ENCODE measurements around the gene ZSWIM2. TPM values are rescaled to one million over a fixed set of nuclear protein-coding genes. Genes with fewer than 3 reads are reported as not detected.
A peak's percentile ranks its signal among the peaks of the same experiment; 100 is the strongest.

ZSWIM2 gene
- total RNA-seq, 4 donors from 2014 or later, result not detected

DNA sequence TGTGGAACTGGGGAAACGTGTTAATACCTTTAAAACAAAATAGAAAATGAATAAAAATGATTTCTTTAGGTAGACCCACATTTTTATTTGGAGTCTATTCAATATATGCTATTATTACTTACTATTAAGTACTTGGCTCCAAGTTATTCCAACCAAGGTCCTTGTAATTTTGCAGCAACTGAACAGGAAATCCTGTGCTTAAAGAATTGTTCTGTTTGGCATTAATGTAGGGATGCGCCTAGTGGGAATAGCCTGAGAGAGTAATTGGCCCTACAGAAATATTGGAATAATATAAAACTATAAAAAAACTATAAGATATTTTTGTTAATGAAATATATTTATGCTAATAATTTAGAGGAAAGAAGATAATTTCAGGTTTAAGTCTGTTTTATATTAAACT, 22.9 kb upstream of the ZSWIM2 start:
- no peak for DNase-seq
- 67 to 68% methylated on average over 2 of the region's 2 CpGs for WGBS, 2 donors
- no peak overlapping the region for H3K27ac ChIP-seq
- H3K4me1 ChIP-seq, result no peaks in the 10 kb centered on the region
- no peaks in the 10 kb centered on the region for H3K27me3 ChIP-seq
- no peak for TF ChIP-seq POLR2A (IDR thresholded peaks at IDR 0.05)
- TF ChIP-seq, protein P1, sequence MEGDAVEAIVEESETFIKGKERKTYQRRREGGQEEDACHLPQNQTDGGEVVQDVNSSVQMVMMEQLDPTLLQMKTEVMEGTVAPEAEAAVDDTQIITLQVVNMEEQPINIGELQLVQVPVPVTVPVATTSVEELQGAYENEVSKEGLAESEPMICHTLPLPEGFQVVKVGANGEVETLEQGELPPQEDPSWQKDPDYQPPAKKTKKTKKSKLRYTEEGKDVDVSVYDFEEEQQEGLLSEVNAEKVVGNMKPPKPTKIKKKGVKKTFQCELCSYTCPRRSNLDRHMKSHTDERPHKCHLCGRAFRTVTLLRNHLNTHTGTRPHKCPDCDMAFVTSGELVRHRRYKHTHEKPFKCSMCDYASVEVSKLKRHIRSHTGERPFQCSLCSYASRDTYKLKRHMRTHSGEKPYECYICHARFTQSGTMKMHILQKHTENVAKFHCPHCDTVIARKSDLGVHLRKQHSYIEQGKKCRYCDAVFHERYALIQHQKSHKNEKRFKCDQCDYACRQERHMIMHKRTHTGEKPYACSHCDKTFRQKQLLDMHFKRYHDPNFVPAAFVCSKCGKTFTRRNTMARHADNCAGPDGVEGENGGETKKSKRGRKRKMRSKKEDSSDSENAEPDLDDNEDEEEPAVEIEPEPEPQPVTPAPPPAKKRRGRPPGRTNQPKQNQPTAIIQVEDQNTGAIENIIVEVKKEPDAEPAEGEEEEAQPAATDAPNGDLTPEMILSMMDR (IDR thresholded peaks at IDR 0.05), result no peak
- no peak overlapping the region for H3K4me3 ChIP-seq (replicated peaks in 1 of 3)
- no peaks in the 10 kb centered on the region for H3K36me3 ChIP-seq
- intact Hi-C loops (cut with DNase I), result no loop called here
- H3K9me3 ChIP-seq, result no peaks in the 10 kb centered on the region

DNA sequence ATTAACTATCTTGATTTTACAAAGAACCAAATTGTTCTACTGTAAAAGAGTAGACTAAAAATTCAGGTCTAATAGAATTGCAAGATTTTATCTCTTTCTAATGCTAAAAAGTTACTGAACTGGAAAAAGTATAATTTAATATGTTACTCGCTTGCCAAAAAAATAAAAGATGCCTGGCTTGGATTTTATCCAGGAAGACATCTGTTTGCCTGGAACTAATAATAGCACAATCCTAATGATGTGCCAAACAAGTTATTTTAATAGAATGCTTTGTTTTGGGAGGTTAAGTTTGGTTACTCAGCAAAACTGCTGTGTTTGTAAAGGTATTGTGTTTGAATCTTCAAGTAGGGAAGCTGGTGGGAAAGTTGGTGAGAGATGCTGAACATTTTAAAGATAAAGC, 19.4 kb upstream of the ZSWIM2 start:
- Histone ChIP-seq H3K9me3 (no peaks in the 10 kb centered on the region), H3K27ac (no peak overlapping the region), H3K27me3 (no peaks in the 10 kb centered on the region), H3K4me1 (no peaks in the 10 kb centered on the region), H3K4me3 (replicated peaks in 1 of 3) (no peak overlapping the region), H3K36me3 (no peaks in the 10 kb centered on the region)
- 69 to 74% methylated on average over 1 of the region's 1 CpG for WGBS, 2 donors
- TF ChIP-seq, protein P1 (IDR thresholded peaks at IDR 0.05), result no peak
- no peak for TF ChIP-seq POLR2A (IDR thresholded peaks at IDR 0.05)
- intact Hi-C loops (cut with DNase I), result no loop called here
- DNase-seq, result no peak

DNA sequence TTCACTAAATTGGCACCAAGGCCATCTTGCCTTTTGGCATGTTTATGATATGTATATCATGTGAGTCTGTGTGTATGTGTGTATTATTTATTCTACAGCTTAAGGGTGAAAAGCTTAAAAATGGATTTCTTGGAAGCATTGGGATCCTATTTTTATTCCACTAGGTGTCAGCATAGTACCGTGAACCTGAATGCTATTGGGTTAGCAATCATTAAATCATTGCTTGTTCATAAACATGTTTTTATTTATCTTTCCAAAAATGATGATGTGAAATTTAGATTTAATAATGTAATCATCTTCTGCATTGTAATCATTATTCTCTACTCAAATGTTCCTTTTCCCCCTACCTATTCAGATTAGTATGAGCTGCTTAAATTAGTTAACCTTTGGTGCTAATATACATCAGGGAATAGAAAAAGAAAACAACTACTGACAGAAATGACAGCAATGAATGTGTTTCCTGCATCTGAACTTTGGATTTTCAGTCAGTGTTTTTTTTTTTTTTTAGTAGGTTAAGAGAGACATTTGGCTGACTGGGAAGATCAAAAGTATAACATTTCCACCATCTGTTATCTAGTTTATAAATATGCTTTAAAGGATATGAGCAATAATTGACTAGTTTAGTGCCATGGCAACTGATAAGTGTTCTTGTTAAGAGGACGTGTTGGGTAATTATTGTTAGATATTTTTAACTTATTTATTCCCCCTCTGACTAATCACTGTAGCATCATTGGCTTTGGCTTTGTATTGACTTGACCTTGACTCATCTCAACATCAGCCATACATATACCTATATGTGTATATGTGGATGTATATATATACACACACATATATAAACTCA, 14.1 kb upstream of the ZSWIM2 start:
- Histone ChIP-seq H3K27me3 (no peaks in the 10 kb centered on the region), H3K27ac (no peak overlapping the region), H3K9me3 (no peaks in the 10 kb centered on the region), H3K4me1 (no peaks in the 10 kb centered on the region), H3K36me3 (no peaks in the 10 kb centered on the region), H3K4me3 (replicated peaks in 1 of 3) (no peak overlapping the region)
- TF ChIP-seq, protein P1 (IDR thresholded peaks at IDR 0.05), result peak in 5 of 6 experiments; percentile 11 to 64 (median 56)
- no peak for TF ChIP-seq POLR2A (IDR thresholded peaks at IDR 0.05)
- DNase-seq, result no peak
- intact Hi-C loops (cut with DNase I), result loop anchor here (5.0 kb wide), 1 partner anchor 594 kb away; no protein-coding TSS in a partner anchor
- WGBS, 2 donors, result 10 to 13% methylated on average over 2 of the region's 2 CpGs

DNA sequence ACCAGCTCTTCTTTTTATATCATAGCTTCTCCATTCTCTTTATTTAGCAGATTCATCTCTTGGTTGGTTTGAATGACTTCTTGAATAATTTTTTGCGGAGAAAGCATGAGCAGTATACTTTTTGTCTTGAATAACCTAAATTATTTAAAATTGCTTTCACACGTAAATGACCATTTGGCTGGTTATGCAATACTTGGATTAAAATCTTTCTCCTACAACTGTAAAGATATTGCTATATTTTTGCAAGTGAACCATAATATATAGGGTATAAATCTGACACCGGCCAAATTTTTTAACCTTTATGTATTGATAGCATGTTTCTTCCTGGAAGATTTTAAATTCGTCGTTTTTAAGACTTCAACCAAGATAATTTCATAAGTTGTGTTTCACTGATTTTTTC, 6.2 kb upstream of the ZSWIM2 start:
- Histone ChIP-seq H3K27me3 (no peaks in the 10 kb centered on the region), H3K4me1 (no peaks in the 10 kb centered on the region), H3K27ac (no peak overlapping the region), H3K36me3 (no peaks in the 10 kb centered on the region), H3K4me3 (replicated peaks in 1 of 3) (no peak overlapping the region), H3K9me3 (no peaks in the 10 kb centered on the region)
- no peak for DNase-seq
- 87 to 92% methylated on average over 5 of the region's 5 CpGs for WGBS, 2 donors
- TF ChIP-seq POLR2A (IDR thresholded peaks at IDR 0.05), result no peak
- TF ChIP-seq, protein P1 (IDR thresholded peaks at IDR 0.05), result no peak
- intact Hi-C loops (cut with DNase I), result no loop called here

DNA sequence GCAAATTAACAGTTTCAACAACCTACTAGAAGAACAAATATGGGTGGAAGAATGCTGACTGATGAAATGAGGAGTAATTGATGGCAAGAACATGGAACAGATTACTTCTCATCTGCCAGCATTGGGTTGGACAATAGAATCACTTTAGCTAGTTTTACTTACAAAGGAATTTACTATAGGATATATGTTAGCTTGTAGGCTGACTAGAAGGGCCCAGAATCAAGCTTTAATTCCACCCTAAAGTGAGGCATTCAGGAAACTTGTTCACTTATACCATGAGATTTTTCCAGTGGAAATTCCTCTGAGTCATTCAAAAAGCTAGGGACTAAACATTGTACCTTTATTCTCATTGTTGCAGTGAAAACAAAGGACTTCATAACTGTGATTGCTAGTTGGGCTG, 5.0 kb upstream of the ZSWIM2 start:
- H3K27me3 ChIP-seq, result no peaks in the 10 kb centered on the region
- H3K27ac ChIP-seq, result no peak overlapping the region
- TF ChIP-seq POLR2A (IDR thresholded peaks at IDR 0.05), result no peak
- TF ChIP-seq, protein P1 (IDR thresholded peaks at IDR 0.05), result no peak
- intact Hi-C loops (cut with DNase I), result no loop called here
- no peak overlapping the region for H3K4me3 ChIP-seq (replicated peaks in 1 of 3)
- H3K4me1 ChIP-seq, result peaks cover 0 to 3% of the 10 kb centered on the region in 2 donors
- H3K36me3 ChIP-seq, result no peaks in the 10 kb centered on the region
- no peak for DNase-seq
- H3K9me3 ChIP-seq, result no peaks in the 10 kb centered on the region

Data from thyroid gland (tissue), 4 donors.